Mucosa of descending colon (tissue), 3 donors: ENCODE results near the gene RNF6. TPM values are rescaled to one million over a fixed set of nuclear protein-coding genes. Genes with fewer than 3 reads are reported as not detected.

Experiments
- ATAC-seq: fragments of 200-7000 bp; cut with Tn5 transposase; one replicate; pipeline ENCODE4 v1.9.1; 2020; ENCODE audit warnings: mild to moderate bottlenecking, moderate library complexity
- DNase-seq, 3 donors: peaks; one replicate each; pipeline ENCODE4 v3.0.0-alpha.2; 2020
- H3K36me3 ChIP-seq: fragments of 200-600 bp; one replicate; pipeline ENCODE4 v1.8.0; 2021; ENCODE audit warnings: low read depth, mild to moderate bottlenecking
- H3K4me1 ChIP-seq: fragments of 200-600 bp; one replicate; pipeline ENCODE4 v1.8.0; 2021; ENCODE audit warnings: low read depth, mild to moderate bottlenecking
- H3K4me3 ChIP-seq: fragments of 200-600 bp; one replicate; pipeline ENCODE4 v1.8.0; 2021; ENCODE audit warnings: mild to moderate bottlenecking
- H3K9me3 ChIP-seq: fragments of 200-600 bp; one replicate; pipeline ENCODE4 v1.8.0; 2021; ENCODE audit warnings: mild to moderate bottlenecking
- CTCF ChIP-seq: fragments of 200-600 bp; IDR thresholded peaks from one replicate; pipeline ENCODE4 v1.8.0; 2022; ENCODE audit warnings: antibody characterized with exemption, mild to moderate bottlenecking
- intact Hi-C, 2 donors: fragments of 100-400 bp; cut with DNase I in 1 of 2; cut with micrococcal nuclease in 1 of 2; formaldehyde crosslinking; loops; one replicate each; pipeline versions ENCODE4 v1.11.0 to v1.11.1; 2022; cut with DNase I, micrococcal nuclease
- total RNA-seq, 3 donors: library from RNA; stranded (reverse); fragmentation: NEBNext Ultra II Directional in 2 of 3; extraction: Animal tissue kit (Norgen Biotek cat#: 25700) in 2 of 3; gene quantifications; one replicate each; pipeline versions ENCODE4 v1.2.1 to v1.2.4, GENCODE V29; 2021 to 2023
- donor health status: DM: no; HTN: no; CAD: no; lungs with moderate emphysema.
- donor health status: DM: no; HTN: no; CAD: no.
- donor health status: DM: no; HTN: yes; CAD: no.

Gene RNF6
- total RNA-seq, 3 donors from 2014 or later, result 35.4 to 41.6 (median 35.8) TPM

- peak; percentile 51 for ATAC-seq
Observed at GRCh38 chr13:26184791-26185250, 37.3 kb downstream of the RNF6 start.

GRCh38 chr13:26183416-26183815, 38.7 kb downstream of the RNF6 start:
- DNase-seq, result no peak
- intact Hi-C loops, result loop anchor here (5.0 to 10.0 kb wide), 3 partner anchors 311 to 514 kb away; no protein-coding TSS in a partner anchor
- Histone ChIP-seq H3K36me3 (no peaks in the 10 kb centered on the region), H3K9me3 (no peaks in the 10 kb centered on the region), H3K4me3 (no peak overlapping the region), H3K4me1 (no peaks in the 10 kb centered on the region)
- no peak for ATAC-seq
- no peak for TF ChIP-seq CTCF

More at GRCh38 chr13:26184791-26185250, 37.3 kb downstream of the RNF6 start:
- Histone ChIP-seq H3K9me3 (no peaks in the 10 kb centered on the region), H3K36me3 (no peaks in the 10 kb centered on the region), H3K4me1 (no peaks in the 10 kb centered on the region), H3K4me3 (no peak overlapping the region)
- TF ChIP-seq CTCF, result peak; percentile 86
- intact Hi-C loops, result loop anchor here (5.0 to 10.0 kb wide), 4 partner anchors 310 to 512 kb away; no protein-coding TSS in a partner anchor
- DNase-seq, result peak in 2 of 3 donors; percentile 66 to 78

GRCh38 chr13:26179344-26179743, 42.8 kb downstream of the RNF6 start:
- no peak for TF ChIP-seq CTCF
- intact Hi-C loops, result no loop called here
- no peak for ATAC-seq
- H3K9me3 ChIP-seq, result no peaks in the 10 kb centered on the region
- no peak for DNase-seq
- H3K4me1 ChIP-seq, result no peaks in the 10 kb centered on the region
- no peaks in the 10 kb centered on the region for H3K36me3 ChIP-seq
- no peak overlapping the region for H3K4me3 ChIP-seq

GRCh38 chr13:26168835-26169234, 53.3 kb downstream of the RNF6 start:
- no peaks in the 10 kb centered on the region for H3K36me3 ChIP-seq
- DNase-seq, result no peak

GRCh38 chr13:26168237-26168814, 53.8 kb downstream of the RNF6 start:
- TF ChIP-seq CTCF, result no peak
- intact Hi-C loops, result no loop called here
- Histone ChIP-seq H3K36me3 (no peaks in the 10 kb centered on the region), H3K4me3 (no peak overlapping the region), H3K9me3 (no peaks in the 10 kb centered on the region), H3K4me1 (no peaks in the 10 kb centered on the region)
- DNase-seq (no peak), ATAC-seq (no peak)

More at GRCh38 chr13:26168835-26169234, 53.3 kb downstream of the RNF6 start:
- H3K9me3 ChIP-seq, result no peaks in the 10 kb centered on the region
- intact Hi-C loops, result no loop called here
- no peaks in the 10 kb centered on the region for H3K4me1 ChIP-seq
- TF ChIP-seq CTCF, result no peak
- ATAC-seq, result no peak
- no peak overlapping the region for H3K4me3 ChIP-seq
